Activated CD8-positive, alpha-beta T cell treated with anti-CD3 and anti-CD28 coated beads, Interleukin-2, amount 10 ng/mL, durations not matched to agents 7 days and 5 days (primary cell): ENCODE results near the gene ABCG2. TPM values are rescaled to one million over a fixed set of nuclear protein-coding genes. Genes with fewer than 3 reads are reported as not detected.
"Not testable (repeated sequence)": the region's sequence is repeated elsewhere in the genome, so short reads cannot be mapped to it uniquely, and the experiment has no call there.

ENCODE experiments used
- ATAC-seq: fragments of 150-1000 bp; cut with Tn5 transposase; one replicate; pipeline ENCODE4 v1.10.0; 2021; ENCODE audit warnings: moderate library complexity
- CTCF ChIA-PET: fragments of 350-600 bp; sonication (Branson Sonifier 250); formaldehyde crosslinking; loops from one replicate; lab custom pipeline; 2021; ENCODE audit warnings: antibody characterized with exemption; lab: Charles Lee
- POLR2A ChIA-PET: fragments of 350-600 bp; sonication (Branson Sonifier 250); formaldehyde crosslinking; loops from one replicate; lab custom pipeline; 2021; ENCODE audit warnings: antibody characterized with exemption; lab: Charles Lee
- DNase-seq: peaks from one replicate; pipeline ENCODE4 v3.0.0-alpha.2; 2020
- H3K27ac Mint-ChIP-seq: one replicate; pipeline ENCODE4 v1.8.0; 2021; ENCODE audit warnings: mild to moderate bottlenecking, mixed read lengths
- H3K27me3 Mint-ChIP-seq: one replicate; pipeline ENCODE4 v1.8.0; 2021; ENCODE audit warnings: low read depth, mixed read lengths
- H3K36me3 Mint-ChIP-seq: one replicate; pipeline ENCODE4 v1.8.0; 2021; ENCODE audit warnings: low read depth, mixed read lengths
- H3K4me1 Mint-ChIP-seq: one replicate; pipeline ENCODE4 v1.8.0; 2021; ENCODE audit warnings: low read depth, mixed read lengths
- H3K4me3 Mint-ChIP-seq: one replicate; pipeline ENCODE4 v1.8.0; 2021; ENCODE audit warnings: mild to moderate bottlenecking, mixed read lengths
- H3K9me3 Mint-ChIP-seq: one replicate; pipeline ENCODE4 v1.8.0; 2022; ENCODE audit warnings: mixed read lengths; ENCODE audit not compliant: insufficient read depth
- total RNA-seq, 2 experiments: library from RNA; stranded (reverse); gene quantifications; one replicate each; pipeline ENCODE4 v1.2.3, GENCODE V29; 2021

The ABCG2 gene
- total RNA-seq, 2 experiments from 2014 or later = 0.57 to 0.61 TPM

GRCh38 chr4:88109123-88109881 lies 49.1 kb downstream of the ABCG2 start:
- Mint-ChIP-seq H3K4me3 (no peak overlapping the region), H3K36me3 (no peaks in the 10 kb centered on the region), H3K27ac (no peak overlapping the region), H3K4me1 (no peaks in the 10 kb centered on the region), H3K9me3 (no peaks in the 10 kb centered on the region), H3K27me3 (peaks cover 5% of the 10 kb centered on the region)
- DNase-seq (no peak), ATAC-seq (no peak)
- CTCF ChIA-PET = no interaction called here
- POLR2A ChIA-PET = no interaction called here

GRCh38 chr4:88108747-88109122 lies 49.7 kb downstream of the ABCG2 start:
- H3K4me1 Mint-ChIP-seq = no peaks in the 10 kb centered on the region
- ChIA-PET CTCF (no interaction called here), POLR2A (no interaction called here)
- ATAC-seq (no peak), DNase-seq (no peak)
- no peak overlapping the region for H3K27ac Mint-ChIP-seq
- no peaks in the 10 kb centered on the region for H3K36me3 Mint-ChIP-seq
- no peak overlapping the region for H3K4me3 Mint-ChIP-seq
- H3K9me3 Mint-ChIP-seq = no peaks in the 10 kb centered on the region
- H3K27me3 Mint-ChIP-seq = peaks cover 5% of the 10 kb centered on the region

- DNase-seq, H3K9me3 Mint-ChIP-seq, ATAC-seq, H3K27ac Mint-ChIP-seq, H3K4me1 Mint-ChIP-seq, H3K36me3 Mint-ChIP-seq, CTCF ChIA-PET, H3K4me3 Mint-ChIP-seq, H3K27me3 Mint-ChIP-seq, POLR2A ChIA-PET: not testable (repeated sequence)
Measured at GRCh38 chr4:88108108-88108465, 50.4 kb downstream of the ABCG2 start.

GRCh38 chr4:88107406-88108107 lies 50.9 kb downstream of the ABCG2 start:
- ChIA-PET POLR2A (no interaction called here), CTCF (no interaction called here)
- no peak overlapping the region for H3K27ac Mint-ChIP-seq
- ATAC-seq (no peak), DNase-seq (no peak)
- H3K4me1 Mint-ChIP-seq = no peaks in the 10 kb centered on the region
- H3K27me3 Mint-ChIP-seq = peaks cover 7% of the 10 kb centered on the region
- no peak overlapping the region for H3K4me3 Mint-ChIP-seq
- H3K36me3 Mint-ChIP-seq = no peaks in the 10 kb centered on the region
- H3K9me3 Mint-ChIP-seq = no peaks in the 10 kb centered on the region

- CTCF ChIA-PET = no interaction called here
- DNase-seq = no peak
- ATAC-seq = no peak
- no peak overlapping the region for H3K4me3 Mint-ChIP-seq
- no peaks in the 10 kb centered on the region for H3K4me1 Mint-ChIP-seq
- H3K9me3 Mint-ChIP-seq = no peaks in the 10 kb centered on the region
- H3K36me3 Mint-ChIP-seq = no peaks in the 10 kb centered on the region
- H3K27ac Mint-ChIP-seq = no peak overlapping the region
- POLR2A ChIA-PET = no interaction called here
- peaks cover 11% of the 10 kb centered on the region for H3K27me3 Mint-ChIP-seq
Measured at GRCh38 chr4:88106205-88106604, 52.2 kb downstream of the ABCG2 start.

GRCh38 chr4:88104902-88105610 lies 53.4 kb downstream of the ABCG2 start:
- no peaks in the 10 kb centered on the region for H3K36me3 Mint-ChIP-seq
- no peak for DNase-seq
- H3K27ac Mint-ChIP-seq = no peak overlapping the region
- H3K4me1 Mint-ChIP-seq = no peaks in the 10 kb centered on the region
- H3K9me3 Mint-ChIP-seq = no peaks in the 10 kb centered on the region
- no peak overlapping the region for H3K4me3 Mint-ChIP-seq
- POLR2A ChIA-PET = interaction anchor here (0.6 kb wide), 1 partner anchor 98 kb away, joined by 4 read pairs; no protein-coding TSS in a partner anchor
- no peak for ATAC-seq
- peaks cover 11% of the 10 kb centered on the region for H3K27me3 Mint-ChIP-seq
- CTCF ChIA-PET = no interaction called here

GRCh38 chr4:88102026-88102425 lies 56.4 kb downstream of the ABCG2 start:
- H3K27ac Mint-ChIP-seq = no peak overlapping the region
- ChIA-PET CTCF (no interaction called here), POLR2A (no interaction called here)
- no peaks in the 10 kb centered on the region for H3K9me3 Mint-ChIP-seq
- H3K27me3 Mint-ChIP-seq = peaks cover 13% of the 10 kb centered on the region
- ATAC-seq (no peak), DNase-seq (no peak)
- no peaks in the 10 kb centered on the region for H3K36me3 Mint-ChIP-seq
- H3K4me1 Mint-ChIP-seq = no peaks in the 10 kb centered on the region
- H3K4me3 Mint-ChIP-seq = no peak overlapping the region

GRCh38 chr4:88101165-88101564 lies 57.3 kb downstream of the ABCG2 start:
- no peaks in the 10 kb centered on the region for H3K36me3 Mint-ChIP-seq
- no peak overlapping the region for H3K27ac Mint-ChIP-seq
- POLR2A ChIA-PET = no interaction called here
- no peaks in the 10 kb centered on the region for H3K4me1 Mint-ChIP-seq
- ATAC-seq = no peak
- no peak for DNase-seq
- H3K4me3 Mint-ChIP-seq = no peak overlapping the region
- H3K9me3 Mint-ChIP-seq = no peaks in the 10 kb centered on the region
- H3K27me3 Mint-ChIP-seq = peaks cover 13% of the 10 kb centered on the region
- CTCF ChIA-PET = no interaction called here

- ChIA-PET CTCF (no interaction called here), POLR2A (no interaction called here)
- Mint-ChIP-seq H3K27ac (no peak overlapping the region), H3K27me3 (peaks cover 9% of the 10 kb centered on the region), H3K9me3 (no peaks in the 10 kb centered on the region), H3K36me3 (no peaks in the 10 kb centered on the region), H3K4me1 (no peaks in the 10 kb centered on the region), H3K4me3 (no peak overlapping the region)
- ATAC-seq = no peak
- DNase-seq = no peak
Measured at GRCh38 chr4:88098993-88099752, 59.3 kb downstream of the ABCG2 start.

- ATAC-seq (no peak), DNase-seq (no peak)
- no peaks in the 10 kb centered on the region for H3K9me3 Mint-ChIP-seq
- CTCF ChIA-PET = no interaction called here
- POLR2A ChIA-PET = no interaction called here
- peaks cover 7% of the 10 kb centered on the region for H3K27me3 Mint-ChIP-seq
- H3K36me3 Mint-ChIP-seq = no peaks in the 10 kb centered on the region
- H3K27ac Mint-ChIP-seq = no peak overlapping the region
- no peak overlapping the region for H3K4me3 Mint-ChIP-seq
- no peaks in the 10 kb centered on the region for H3K4me1 Mint-ChIP-seq
Measured at GRCh38 chr4:88097781-88098180, 60.7 kb downstream of the ABCG2 start.

GRCh38 chr4:88097301-88097700 lies 61.1 kb downstream of the ABCG2 start:
- no peak overlapping the region for H3K27ac Mint-ChIP-seq
- no peaks in the 10 kb centered on the region for H3K4me1 Mint-ChIP-seq
- ChIA-PET CTCF (no interaction called here), POLR2A (no interaction called here)
- ATAC-seq (no peak), DNase-seq (no peak)
- no peak overlapping the region for H3K4me3 Mint-ChIP-seq
- no peaks in the 10 kb centered on the region for H3K9me3 Mint-ChIP-seq
- no peaks in the 10 kb centered on the region for H3K36me3 Mint-ChIP-seq
- H3K27me3 Mint-ChIP-seq = peaks cover 7% of the 10 kb centered on the region
